Measurements from ENCODE around the gene OR5H2.
"Not testable (repeated sequence)": the region's sequence is repeated elsewhere in the genome, so short reads cannot be mapped to it uniquely, and the experiment has no call there.

OR5H2 gene

DNA sequence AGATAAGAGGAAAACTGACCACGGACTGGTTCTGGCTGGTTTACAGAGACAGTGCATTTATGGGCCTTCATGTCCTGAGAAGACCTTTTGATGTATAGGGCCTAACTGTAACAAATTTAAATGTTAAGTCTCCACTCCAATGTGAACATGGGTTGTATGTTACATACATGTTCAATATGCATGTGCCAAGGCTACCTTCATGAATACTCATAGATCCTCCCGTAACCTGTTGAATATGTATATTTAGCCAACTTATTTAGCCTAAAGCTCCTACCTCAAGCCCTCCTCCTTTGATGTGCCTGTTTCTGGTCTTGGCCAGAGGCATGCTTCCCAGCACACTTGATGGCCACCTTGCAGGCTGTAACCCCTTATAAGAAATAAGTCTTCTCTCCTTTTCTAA is at the start of gene OR5H2:
TSS of gene OR5H2 (plus strand) at position 301 of the 400 bp plus-strand sequence. CDS start 398 bp downstream, outside the sequence.
- no peak for DNase-seq

DNA sequence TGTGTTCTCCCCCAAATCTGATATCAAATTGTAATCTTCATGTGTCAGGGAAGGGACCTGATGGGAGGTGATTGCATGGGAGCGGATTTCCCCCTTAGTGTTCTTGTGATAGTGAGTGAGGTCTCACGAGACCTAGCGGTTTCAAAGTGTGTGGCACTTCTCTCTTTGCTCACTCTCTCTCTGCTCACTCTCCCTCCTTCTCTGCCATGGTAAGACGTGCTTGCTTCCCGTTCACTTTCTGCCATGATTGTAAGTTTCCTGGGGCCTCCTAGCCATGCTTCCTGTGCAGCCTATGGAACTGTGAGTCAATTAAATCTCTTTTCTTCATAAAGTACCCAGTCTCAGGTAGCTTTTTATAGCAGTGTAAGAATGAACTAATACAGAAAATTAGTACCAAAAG is 48.8 kb upstream of the OR5H2 start:
- no peak for DNase-seq

DNA sequence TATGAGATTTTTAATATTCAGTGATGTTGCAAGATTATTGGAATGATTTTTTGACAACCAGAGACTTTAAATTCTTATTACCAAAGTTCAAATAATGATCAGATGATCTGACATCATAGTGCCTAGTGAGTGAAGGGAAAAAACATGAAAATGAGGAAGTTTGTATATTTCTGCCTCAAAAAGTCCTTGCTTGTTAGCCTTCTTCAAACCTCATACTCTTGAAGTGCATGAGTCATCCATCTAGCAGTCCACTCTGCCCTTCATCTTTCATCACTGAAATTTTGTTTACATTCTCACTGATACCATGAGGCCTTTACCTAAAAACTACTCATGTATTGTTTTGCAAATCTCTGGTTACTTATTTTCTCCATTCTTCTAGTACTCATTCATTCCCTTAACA is 42.2 kb upstream of the OR5H2 start:
- DNase-seq = no peak

DNA sequence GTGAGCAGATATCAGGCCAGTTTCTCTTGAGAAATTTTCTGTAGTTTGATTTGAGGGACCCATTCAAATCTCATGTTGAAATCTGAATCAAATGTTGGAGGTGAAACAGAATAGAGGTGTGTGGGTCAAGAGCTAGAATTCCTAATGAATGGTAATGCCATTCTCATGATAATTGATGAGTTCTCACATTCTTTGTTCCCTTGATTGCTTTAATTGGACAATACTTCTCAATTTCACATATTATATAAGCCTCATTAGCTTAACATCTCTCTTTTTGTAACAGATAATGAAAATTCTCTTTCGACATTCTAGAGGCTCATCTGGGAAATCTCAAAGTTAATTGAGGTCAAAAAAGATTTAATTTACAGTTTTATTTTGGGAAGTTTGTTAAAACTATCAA is 40.1 kb upstream of the OR5H2 start:
- DNase-seq = no peak

DNA sequence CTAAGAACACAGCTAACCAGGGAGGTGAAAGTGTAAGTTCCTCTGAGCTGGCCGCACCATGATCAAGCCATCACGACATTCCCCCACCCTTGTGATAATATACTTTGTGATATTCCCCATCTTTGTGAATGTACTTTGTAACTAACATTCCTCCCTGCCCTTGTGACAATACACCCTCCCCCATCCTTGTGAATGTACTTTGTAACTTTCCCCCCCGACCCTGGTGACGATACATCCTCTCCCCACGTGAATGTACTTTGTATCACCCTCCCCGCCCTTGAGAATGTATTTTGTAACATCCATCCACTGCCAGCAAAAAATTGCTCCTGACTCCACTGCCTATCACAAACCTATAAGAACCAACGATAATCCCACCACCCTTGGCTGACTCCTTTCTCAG is 38.5 kb upstream of the OR5H2 start:
- no peak for DNase-seq

DNA sequence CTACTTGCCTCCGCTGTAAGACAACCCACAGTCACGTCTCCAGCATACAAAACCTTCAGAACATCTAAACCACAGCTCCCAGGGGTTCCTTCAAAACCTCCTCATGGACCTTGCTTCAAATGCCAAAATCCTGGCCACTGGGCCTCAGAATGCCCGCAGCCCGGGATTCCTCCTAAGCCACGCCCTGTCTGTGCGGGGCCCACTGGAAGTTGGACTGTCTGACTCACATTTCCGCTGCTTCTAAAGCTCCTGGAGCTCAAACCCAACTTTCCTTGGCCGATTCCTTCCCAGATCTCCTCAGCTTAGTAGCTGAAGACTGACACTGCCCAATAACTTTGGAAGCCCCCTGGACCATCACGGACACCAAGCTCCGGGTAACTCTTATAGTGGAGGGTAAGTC is 36.2 kb upstream of the OR5H2 start:
- no peak for DNase-seq

DNA sequence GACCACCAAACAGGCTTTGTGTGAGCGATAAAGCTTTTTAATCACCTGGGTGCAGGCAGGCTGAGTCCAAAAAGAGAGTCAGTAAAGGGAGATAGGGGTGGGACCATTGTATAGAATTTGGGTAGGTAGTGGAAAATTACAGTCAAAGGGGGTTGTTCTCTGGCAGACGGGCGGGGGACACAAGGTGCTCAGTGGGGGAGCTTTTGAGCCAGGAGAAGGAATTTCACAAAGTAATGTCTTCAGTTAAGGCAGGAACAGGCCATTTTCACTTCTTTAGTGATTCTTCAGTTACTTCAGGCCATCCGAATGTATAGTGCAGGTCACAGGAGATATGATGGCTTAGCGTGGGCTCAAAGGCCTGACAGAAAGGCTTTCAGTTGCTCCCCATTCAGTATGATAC is 26.3 kb upstream of the OR5H2 start:
- not testable (repeated sequence) for DNase-seq

DNA sequence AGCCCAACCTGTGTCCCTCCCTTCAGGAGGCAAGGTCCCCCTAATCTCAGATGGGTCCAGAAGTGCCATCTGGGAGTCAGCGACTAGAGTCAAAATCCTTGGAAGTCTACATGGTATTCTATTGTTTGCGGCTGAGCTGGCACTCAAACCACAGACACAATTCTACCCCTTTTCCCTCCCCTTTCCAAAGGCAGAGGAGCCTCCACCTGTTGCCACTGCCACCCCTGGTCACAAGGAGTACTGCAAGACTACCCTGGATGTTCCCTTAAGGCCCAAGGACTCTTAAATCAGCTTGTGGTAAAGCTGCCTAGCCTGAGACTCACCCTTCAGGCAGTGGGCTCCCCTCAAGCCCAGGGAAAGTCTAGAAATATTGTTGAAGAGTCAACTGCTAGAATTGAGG is 22.6 kb upstream of the OR5H2 start:
- no peak for DNase-seq

DNA sequence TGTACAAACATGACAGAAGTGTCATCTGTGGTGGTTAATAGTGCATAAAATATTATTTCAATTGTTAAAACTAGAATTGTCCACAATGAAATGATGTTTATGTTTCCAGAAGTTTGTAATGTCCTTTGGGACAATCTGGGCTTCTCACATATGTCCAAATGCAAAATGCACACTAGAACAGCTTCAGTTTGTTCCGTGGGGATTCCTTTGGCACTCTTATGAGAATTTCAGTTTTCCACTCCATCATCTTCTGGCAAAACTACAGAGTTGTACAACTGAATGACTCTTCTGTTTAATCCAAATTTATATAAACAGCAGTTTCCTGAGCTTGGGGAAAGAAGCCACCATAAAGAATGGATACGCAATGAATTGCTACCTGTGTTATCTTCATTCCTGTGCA is 20.3 kb upstream of the OR5H2 start:
- DNase-seq = no peak

DNA sequence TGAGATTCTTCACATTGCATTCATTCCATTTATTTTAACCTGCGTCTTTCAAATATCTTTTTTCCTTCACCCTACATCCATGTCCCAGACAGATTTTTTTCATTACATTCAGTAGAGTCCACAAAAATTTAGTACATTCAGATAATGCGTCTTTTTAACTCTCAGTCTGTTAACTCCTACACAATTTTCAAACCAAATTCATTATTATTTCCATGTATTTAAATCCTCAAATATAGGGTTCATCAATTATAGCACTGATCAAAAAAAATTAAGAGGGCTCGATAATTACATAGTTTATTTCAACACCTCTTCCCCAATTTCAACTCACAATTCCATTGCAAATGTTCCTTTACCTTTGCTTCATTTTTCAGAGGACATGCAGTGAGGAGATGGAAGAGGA is 18.4 kb upstream of the OR5H2 start, which contains the start of gene OR5H6:
TSS of gene OR5H6 (plus strand) at position 301 of the 400 bp plus-strand sequence. CDS start at position 390, 89 bp downstream.
- no peak for DNase-seq

DNA sequence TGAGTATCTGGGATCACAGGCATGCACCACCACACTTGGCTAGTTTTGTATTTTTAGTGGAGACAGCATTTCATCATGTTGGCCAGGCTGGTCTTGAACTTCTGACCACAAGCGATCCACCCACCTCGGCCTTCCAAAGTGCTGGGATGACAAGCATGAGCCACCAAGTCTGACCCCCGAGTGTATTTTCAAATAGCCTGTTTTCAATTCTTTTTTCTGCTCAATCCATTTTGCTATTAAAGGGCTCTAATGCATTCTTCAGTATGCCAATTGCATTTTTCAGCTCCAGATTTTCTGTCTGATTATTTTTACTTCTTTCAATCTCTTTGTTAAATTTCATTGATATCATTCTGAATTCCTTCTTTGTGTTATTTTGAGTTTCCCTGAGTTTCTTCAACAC is 12.5 kb upstream of the OR5H2 start:
- no peak for DNase-seq

DNA sequence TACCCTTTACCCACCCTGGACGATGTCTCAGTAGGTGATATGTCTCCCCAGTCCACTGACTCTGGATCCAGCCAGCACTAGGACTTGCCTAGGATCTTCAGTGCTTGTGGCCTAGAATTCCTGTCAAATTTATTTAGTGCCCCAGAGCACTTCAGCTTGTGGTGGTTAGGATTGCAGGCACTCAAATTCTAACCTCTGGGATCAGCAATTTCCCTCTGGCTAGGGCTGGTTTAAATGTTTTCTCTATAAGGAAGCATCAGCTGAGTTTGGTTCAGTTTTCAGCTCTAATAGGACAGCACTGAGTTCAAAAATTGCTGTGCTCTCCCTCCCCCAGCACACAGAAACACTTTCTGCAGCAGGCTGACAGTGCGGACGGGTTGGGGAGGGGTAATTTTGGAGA is 10.2 kb upstream of the OR5H2 start:
- no peak for DNase-seq

DNA sequence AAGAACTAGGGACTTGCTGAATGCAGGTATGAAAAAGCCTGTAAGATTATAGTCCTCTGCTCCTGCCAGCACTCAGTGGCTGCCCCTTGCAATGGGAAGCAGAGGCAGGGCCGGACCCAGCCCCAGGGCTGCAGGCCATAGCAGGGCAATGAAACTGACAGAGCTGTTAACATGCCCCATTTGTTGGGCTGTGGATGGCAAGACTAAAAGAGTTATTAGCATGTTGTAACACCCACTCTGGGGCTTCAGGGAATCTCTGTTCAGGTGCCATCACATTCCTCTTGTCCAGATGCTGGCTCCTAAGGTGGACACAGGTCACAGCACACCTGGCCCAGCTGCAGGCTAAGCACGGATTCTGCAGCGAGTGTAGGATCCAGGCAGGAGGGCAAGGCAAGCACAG is 7.4 kb upstream of the OR5H2 start:
- DNase-seq = no peak

DNA sequence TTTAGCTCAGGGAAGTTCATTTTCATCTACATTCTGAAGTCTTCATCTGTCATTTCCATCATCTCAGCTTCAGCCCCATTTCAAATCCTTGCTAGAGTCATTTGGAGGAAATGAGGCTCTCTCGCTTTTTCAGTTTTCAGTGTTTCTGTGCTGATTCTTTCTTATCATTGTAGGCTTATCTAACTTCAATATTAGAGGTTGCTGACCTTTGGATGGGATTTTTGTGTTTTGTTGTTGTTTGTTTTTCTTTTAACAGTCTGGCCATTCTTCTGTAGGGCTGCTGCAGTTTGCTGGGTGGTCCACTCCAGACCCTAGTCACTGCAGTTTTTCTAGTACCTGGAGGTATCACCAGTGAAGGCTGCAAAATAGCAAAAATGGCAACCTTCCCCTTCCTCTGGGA is 8.6 kb downstream of the OR5H2 start:
- no peak for DNase-seq

DNA sequence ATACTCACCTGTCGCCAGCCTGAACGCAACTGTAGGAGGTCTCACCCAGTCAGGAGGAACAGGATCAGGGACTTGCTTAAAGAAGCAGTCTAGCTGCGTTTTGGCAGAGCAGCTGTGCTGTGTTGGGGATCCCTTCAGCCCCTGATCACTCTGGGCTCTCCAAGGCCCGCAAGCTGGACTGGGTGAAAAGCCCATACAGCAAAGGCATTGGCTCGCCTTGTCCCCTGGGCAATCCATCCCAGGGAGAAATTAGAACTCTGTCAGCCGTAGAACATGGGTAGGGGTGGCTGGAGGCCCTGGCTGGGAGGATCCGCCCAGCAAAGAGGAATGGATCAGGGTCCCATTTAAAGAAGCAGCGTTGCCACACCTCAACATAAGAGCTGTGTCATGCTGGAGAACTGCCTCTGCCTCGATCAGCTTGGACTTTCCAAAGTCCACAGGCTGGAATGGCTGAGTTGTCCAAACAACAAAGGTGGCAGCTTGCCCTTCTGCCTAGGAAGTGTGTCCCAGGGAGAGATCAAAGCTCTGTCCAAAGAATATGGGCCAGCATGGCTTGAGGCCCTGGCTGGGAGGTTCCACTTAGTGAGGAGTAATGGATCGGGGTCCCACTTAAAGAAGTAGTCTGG is 9.1 kb downstream of the OR5H2 start:
- no peak for DNase-seq

DNA sequence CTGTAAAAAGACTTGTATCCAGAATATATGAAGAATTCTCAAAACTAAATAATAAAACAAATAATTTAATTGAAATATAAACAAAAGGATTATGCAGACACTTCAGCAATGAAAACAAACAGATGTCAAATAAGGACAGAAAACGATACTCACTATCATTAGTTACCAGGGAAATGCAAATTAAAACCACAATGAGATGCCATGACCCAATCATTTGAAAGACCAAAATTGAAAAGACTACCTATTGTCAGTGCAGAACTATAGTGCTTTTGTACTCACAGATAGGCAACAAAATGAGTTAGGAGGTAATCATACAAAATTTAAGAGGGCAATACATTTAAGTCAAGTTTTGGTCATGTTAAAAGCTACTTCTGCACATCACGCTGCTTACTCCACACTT is 39.8 kb downstream of the OR5H2 start:
- no peak for DNase-seq

DNA sequence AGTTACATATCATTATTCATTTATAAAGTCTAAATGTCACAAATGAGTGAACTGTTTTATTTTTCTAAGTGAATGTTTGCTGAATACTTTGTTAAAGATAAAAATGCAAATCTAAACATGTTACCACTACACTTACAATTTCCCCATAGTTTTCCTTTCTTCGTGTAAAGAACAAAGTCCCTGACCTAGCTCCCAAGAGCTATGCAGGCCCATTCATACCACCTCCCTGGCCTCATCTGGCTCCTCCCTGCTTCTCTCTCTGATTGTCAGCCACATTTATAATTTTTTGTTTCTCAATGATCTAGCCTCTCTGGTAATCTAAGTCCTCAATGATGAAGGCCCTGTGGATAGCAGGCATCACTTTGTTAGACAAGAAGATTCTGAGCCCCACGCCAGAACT is 40.4 kb downstream of the OR5H2 start:
- DNase-seq = no peak

DNA sequence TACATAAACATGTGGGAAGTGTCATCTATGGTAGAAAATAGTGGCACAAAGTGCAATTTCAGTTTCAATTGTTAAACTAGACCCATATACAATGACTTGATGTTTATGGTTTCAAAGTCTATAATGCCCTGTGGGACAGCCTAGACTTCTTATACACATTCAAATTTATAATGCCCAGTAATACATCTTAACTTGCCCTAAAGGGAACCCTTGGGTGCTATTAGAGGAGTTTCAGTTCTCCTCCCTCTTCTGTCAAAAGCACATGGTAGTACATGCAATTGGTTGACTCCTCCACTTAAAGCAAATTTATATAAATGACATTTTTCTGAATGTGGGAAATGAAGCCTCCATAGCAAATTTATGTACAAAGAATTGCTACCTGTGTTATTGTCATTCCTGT is 41.1 kb downstream of the OR5H2 start:
- no peak for DNase-seq

DNA sequence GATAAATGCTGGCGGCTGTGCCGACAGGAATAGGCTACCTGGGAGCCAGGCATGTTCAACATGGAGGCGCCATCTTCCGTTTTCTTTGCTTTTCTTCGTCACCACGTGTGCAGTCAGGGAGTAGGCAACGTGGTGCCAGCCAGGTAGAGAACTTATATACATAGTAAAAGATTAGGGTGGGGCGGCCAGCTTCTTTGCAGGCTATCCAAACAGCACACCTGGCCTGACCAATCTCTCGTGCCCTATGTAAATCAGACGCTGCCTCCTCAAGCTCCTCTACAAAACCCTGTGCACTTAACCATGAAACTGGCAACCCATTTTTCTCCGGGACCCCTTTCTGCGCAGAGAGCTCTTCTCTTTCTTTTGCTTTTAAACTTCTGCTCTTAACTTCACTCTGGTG is 42.8 kb downstream of the OR5H2 start:
- no peak for DNase-seq

DNA sequence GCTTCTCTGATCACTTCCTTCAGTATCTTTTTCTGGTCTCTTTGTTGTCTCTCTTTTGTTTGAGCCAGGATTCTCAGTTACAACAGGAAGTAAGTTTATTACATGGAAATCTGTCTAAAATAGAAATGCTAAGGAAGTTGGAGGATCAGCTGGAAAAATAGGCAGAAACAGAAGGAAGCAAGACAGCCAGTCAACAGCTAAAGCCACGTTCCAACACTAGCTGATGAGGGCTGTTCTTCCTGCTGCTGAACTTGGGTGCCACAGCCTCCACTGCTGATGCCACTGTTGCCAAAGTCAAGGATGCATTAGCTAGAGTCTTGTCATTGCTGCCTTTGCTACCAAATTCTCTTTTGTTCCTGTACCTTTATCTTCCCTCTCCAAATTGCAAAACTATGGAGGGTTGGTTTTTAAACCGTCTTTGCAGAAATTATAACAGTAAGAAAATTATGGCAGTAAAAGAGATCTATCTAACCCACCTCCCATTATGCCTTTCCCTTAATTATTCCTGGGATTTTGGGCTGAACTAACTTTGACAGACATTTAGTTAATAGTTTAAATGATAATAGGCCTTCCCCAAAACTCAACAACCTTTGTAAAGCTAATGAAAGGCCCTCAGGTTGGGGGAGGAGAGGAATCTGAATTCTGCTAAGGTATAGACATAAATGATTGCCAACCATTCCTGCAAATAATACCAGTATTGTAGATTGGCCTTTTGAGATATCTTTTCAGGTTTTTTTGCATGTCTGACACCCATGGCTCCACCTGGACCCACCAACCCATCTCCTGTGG is 44.0 kb downstream of the OR5H2 start:
- DNase-seq = no peak

DNA sequence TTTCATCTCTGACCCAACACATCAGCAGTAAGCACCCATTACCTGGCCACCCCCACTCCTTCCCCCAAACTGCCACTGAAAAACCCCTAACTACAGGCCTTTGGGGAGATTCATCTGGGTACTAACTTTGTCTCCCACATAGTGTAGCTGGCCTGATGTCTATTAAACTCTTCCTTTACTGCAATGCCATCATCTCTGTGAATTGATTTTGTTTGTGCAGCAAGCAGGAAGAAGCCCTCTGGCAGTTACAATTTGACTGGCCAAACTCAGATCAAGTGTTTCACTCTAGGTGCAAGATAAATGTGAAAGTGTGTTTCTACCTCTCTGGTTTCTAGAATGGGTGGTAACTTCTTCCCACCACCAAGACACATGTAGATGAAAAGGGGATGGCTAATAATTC is 44.6 kb downstream of the OR5H2 start:
- no peak for DNase-seq

DNA sequence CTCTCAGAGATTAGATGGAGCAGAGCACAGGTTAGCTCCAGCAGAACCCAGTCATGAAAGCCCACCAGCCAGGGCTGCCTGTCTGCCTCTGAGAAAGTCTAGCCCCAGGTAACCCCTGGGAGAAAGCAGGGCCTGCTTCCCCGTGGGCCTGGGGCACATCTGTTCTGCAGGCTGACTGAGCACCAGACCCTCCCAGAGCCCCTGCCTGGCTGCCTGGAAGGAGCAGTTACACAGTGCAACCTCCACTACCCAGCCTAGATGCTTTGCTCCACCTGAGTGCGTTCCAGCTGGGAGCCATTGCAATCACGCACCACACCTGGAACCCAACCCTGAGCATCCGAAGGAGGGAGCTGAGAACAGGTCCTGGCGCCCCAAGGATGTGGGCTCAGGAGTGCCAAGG is 46.6 kb downstream of the OR5H2 start:
- DNase-seq = no peak

DNA sequence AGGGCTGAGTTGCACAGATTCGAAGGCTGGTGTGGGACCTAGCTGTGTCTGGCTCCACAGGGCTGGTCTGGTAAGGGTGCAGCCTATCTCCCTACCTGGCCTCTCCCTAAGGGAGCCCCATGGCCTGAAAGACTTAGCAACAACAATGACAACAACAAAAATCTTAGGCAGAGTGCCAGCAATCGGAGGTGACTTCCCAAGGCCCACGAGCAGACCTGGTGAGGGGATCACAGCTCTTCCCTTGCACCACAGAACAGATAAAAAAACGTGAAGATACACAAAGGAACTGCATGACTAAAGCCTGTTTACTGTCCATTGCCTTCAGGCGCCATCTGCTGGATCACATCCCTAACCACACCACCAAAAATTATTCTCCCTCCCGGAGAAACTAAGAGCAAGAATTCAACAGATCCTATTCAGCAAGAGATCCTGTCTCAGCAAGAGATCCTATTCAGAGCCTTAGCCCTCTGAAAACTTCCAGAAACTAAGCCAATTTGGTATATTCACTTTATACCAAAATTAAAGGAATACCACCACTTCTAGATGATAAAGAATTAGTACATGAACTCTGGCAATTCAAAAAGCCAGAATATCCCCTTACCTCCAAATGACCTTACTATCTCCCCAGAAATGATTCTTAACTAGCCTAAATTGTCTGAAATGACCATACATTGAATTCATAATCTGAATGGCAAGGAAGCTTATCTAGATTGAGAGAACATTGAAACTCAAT is 47.3 kb downstream of the OR5H2 start:
- DNase-seq = peak; percentile 51

DNA sequence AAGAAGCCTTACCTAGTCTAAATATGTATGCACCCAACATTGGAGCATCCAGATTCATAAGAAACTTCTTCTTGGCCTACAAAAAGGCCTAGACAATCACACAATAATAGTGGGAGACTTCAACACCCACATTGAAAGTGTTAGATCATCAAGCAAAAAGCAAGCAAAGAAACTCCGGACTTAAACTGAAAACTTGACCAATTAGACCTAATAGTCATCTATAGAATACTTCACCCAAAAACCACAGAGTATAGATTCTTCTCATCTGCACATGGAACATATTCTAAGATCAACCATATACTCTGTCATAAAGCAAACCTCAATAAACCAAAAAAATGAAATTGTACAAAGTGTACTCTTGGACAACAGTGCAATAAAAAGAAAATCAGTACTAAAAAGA is 49.0 kb downstream of the OR5H2 start:
- DNase-seq = no peak

Data from stimulated activated CD4-positive, alpha-beta T cell treated with anti-CD3 and anti-CD28 coated beads, Interleukin-4, amount 100 ng/mL, for 24 hours (primary cell).